A549 (cell line): ENCODE measurements around the gene SEPTIN3.

Experiments
- CHD2 ChIP-seq: fragments of 150-350 bp; IDR thresholded peaks from 2 replicates; pipeline ENCODE4 v1.6.1; 2014; ENCODE audit warnings: low read length; ENCODE audit not compliant: partially characterized antibody
- EP300 ChIP-seq, 2 experiments: fragments of >200 bp; sonication (Bioruptor Twin); formaldehyde crosslinking; IDR thresholded peaks; 2 replicates in 1 of 2; 3 replicates in 1 of 2; pipeline ENCODE4 v1.6.1; 2016 to 2017
- HEYL ChIP-seq: fragments of 250-450 bp; sonication (Bioruptor Pico); IDR thresholded peaks from 2 replicates; pipeline ENCODE4 v1.8.0; 2021; ENCODE audit warnings: mild to moderate bottlenecking, moderate library complexity
- JUN ChIP-seq, 2 experiments: fragments of >200 bp; sonication (Bioruptor Twin); formaldehyde crosslinking; IDR thresholded peaks; 2 replicates in 1 of 2; 3 replicates in 1 of 2; pipeline ENCODE4 v1.6.1; 2016 to 2017
- MAFK ChIP-seq: fragments of 450-650 bp; IDR thresholded peaks from 2 replicates; pipeline ENCODE4 v1.6.1; 2014; ENCODE audit not compliant: partially characterized antibody
- MAZ ChIP-seq: fragments of 150-350 bp; IDR thresholded peaks from 2 replicates; pipeline ENCODE4 v1.6.1; 2014; ENCODE audit warnings: antibody characterized with exemption, low read depth, low read length, borderline replicate concordance
- NPAS2 ChIP-seq: fragments of 250-450 bp; sonication (Bioruptor Pico); IDR thresholded peaks from 2 replicates; pipeline ENCODE4 v1.8.0; 2022; ENCODE audit warnings: mild to moderate bottlenecking, moderate library complexity, borderline replicate concordance
- POLR2A ChIP-seq: IDR thresholded peaks from 2 replicates; pipeline ENCODE4 v1.6.1; 2012; ENCODE audit warnings: mild to moderate bottlenecking, low read length
- RAD21 ChIP-seq, 2 experiments: fragments of >200 bp in 1 of 2; sonication (Bioruptor Twin) in 1 of 2; formaldehyde crosslinking in 1 of 2; IDR thresholded peaks in 1 of 2; conservative IDR thresholded peaks in 1 of 2; 2 replicates in 1 of 2; 3 replicates in 1 of 2; pipeline ENCODE4 v1.6.1; 2012 to 2018; ENCODE audit warnings: inconsistent platforms in 1 of 2
- TF ChIP-seq, protein P1 (sequence below): fragments of 450-650 bp; IDR thresholded peaks from 2 replicates; pipeline ENCODE4 v1.6.1; 2014; ENCODE audit warnings: antibody characterized with exemption
- TF ChIP-seq, protein P2 (sequence below): fragments of >200 bp; sonication (Bioruptor Twin); formaldehyde crosslinking; IDR thresholded peaks from 3 replicates; pipeline ENCODE4 v1.5.1; 2016
- TF ChIP-seq, protein P3 (sequence below): fragments of 200-600 bp; sonication (generic); IDR thresholded peaks from 2 replicates; pipeline ENCODE4 v1.6.1; 2016; ENCODE audit warnings: antibody characterized with exemption, mild to moderate bottlenecking, moderate library complexity
- TF ChIP-seq, protein P4 (sequence below): fragments of 150-350 bp; IDR thresholded peaks from 2 replicates; pipeline ENCODE4 v1.6.1; 2014; ENCODE audit warnings: low read depth, mild to moderate bottlenecking, low read length

DNA sequence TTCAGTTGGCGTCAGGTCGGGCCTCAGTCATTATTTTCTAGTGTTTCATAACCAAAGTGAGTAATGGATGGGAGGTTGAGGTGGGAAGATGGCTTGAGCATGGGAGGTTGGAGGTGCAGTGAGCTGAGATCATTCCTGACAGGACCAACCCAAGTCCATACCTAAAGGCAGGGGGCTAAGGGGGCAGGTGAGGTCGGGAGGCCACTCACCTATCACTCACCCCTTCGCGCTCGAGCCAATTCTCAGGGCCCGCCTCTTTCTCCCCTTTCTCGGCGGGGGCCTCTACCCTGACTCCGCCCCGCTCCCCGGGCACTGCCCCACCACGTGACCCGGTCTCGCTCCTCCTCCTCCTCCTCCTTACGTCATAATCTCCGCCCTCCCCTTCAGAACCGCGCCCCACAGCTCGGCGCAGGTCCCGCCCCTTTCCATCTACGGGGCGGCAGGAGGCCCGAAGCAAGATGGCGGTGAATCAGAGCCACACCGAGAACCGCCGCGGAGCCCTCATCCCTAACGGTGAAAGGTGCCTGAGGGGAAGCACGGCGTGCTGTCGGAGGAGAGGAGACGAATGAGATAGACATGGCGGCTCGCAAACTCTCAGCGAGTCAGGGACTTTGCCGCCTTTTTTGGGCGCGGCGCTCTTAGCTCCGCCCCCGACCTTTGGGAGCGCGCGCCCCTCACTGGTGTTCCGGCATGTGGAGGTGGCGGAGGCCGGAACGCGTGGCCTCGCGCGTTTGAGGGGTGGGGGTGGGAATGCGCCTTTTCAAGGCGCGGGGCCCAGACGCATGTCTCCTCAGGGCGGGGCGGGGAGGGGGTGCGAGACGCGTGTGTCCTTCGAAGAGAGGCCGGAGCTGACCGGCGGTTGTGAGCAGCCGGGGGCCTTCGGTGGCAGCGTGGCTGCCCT is 29.4 kb downstream of the SEPTIN3 start, which contains the start of gene WBP2NL:
- TF ChIP-seq POLR2A (peak; percentile 48; the same call in 1 of the 2 replicates), HEYL (no peak), NPAS2 (no peak), MAZ (no peak), JUN (IDR thresholded peaks at IDR 0.05) (peak in 1 of 2 experiments; percentile 27; a peak in 1 of 5 replicates), MAFK (no peak), CHD2 (no peak), RAD21 (conservative IDR thresholded peaks at IDR 0.05 in 1 of 2, IDR thresholded peaks at IDR 0.05 in 1 of 2) (no peak), EP300 (IDR thresholded peaks at IDR 0.05) (no peak)
- TF ChIP-seq, protein P1, sequence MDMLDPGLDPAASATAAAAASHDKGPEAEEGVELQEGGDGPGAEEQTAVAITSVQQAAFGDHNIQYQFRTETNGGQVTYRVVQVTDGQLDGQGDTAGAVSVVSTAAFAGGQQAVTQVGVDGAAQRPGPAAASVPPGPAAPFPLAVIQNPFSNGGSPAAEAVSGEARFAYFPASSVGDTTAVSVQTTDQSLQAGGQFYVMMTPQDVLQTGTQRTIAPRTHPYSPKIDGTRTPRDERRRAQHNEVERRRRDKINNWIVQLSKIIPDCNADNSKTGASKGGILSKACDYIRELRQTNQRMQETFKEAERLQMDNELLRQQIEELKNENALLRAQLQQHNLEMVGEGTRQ = peak; percentile 90
- TF ChIP-seq, protein P2, sequence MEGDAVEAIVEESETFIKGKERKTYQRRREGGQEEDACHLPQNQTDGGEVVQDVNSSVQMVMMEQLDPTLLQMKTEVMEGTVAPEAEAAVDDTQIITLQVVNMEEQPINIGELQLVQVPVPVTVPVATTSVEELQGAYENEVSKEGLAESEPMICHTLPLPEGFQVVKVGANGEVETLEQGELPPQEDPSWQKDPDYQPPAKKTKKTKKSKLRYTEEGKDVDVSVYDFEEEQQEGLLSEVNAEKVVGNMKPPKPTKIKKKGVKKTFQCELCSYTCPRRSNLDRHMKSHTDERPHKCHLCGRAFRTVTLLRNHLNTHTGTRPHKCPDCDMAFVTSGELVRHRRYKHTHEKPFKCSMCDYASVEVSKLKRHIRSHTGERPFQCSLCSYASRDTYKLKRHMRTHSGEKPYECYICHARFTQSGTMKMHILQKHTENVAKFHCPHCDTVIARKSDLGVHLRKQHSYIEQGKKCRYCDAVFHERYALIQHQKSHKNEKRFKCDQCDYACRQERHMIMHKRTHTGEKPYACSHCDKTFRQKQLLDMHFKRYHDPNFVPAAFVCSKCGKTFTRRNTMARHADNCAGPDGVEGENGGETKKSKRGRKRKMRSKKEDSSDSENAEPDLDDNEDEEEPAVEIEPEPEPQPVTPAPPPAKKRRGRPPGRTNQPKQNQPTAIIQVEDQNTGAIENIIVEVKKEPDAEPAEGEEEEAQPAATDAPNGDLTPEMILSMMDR = no peak
- TF ChIP-seq, protein P3, sequence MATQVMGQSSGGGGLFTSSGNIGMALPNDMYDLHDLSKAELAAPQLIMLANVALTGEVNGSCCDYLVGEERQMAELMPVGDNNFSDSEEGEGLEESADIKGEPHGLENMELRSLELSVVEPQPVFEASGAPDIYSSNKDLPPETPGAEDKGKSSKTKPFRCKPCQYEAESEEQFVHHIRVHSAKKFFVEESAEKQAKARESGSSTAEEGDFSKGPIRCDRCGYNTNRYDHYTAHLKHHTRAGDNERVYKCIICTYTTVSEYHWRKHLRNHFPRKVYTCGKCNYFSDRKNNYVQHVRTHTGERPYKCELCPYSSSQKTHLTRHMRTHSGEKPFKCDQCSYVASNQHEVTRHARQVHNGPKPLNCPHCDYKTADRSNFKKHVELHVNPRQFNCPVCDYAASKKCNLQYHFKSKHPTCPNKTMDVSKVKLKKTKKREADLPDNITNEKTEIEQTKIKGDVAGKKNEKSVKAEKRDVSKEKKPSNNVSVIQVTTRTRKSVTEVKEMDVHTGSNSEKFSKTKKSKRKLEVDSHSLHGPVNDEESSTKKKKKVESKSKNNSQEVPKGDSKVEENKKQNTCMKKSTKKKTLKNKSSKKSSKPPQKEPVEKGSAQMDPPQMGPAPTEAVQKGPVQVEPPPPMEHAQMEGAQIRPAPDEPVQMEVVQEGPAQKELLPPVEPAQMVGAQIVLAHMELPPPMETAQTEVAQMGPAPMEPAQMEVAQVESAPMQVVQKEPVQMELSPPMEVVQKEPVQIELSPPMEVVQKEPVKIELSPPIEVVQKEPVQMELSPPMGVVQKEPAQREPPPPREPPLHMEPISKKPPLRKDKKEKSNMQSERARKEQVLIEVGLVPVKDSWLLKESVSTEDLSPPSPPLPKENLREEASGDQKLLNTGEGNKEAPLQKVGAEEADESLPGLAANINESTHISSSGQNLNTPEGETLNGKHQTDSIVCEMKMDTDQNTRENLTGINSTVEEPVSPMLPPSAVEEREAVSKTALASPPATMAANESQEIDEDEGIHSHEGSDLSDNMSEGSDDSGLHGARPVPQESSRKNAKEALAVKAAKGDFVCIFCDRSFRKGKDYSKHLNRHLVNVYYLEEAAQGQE = no peak
- TF ChIP-seq, protein P4, sequence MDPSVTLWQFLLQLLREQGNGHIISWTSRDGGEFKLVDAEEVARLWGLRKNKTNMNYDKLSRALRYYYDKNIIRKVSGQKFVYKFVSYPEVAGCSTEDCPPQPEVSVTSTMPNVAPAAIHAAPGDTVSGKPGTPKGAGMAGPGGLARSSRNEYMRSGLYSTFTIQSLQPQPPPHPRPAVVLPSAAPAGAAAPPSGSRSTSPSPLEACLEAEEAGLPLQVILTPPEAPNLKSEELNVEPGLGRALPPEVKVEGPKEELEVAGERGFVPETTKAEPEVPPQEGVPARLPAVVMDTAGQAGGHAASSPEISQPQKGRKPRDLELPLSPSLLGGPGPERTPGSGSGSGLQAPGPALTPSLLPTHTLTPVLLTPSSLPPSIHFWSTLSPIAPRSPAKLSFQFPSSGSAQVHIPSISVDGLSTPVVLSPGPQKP = no peak
